Neural cell (in vitro differentiated cells): ENCODE data around the gene WIPF3. TPM values are rescaled to one million over a fixed set of nuclear protein-coding genes. Genes with fewer than 3 reads are reported as not detected.
"Not testable (repeated sequence)": the region's sequence is repeated elsewhere in the genome, so short reads cannot be mapped to it uniquely, and the experiment has no call there.

Experiments
- H2AFZ ChIP-seq: fragments of 200-600, 300-800 bp; sonication (generic), shearing (Covaris generic); 2 replicates; pipeline ENCODE4 v1.6.0; 2014; ENCODE audit warnings: low read depth, mild to moderate bottlenecking, antibody characterized with exemption, low read length, moderate library complexity
- H3F3A ChIP-seq: fragments of 200-600 bp; shearing (Covaris generic); 2 replicates; pipeline ENCODE4 v1.6.1; 2016; ENCODE audit warnings: mild to moderate bottlenecking, moderate library complexity, mixed read lengths, antibody characterized with exemption, low read length; ENCODE audit not compliant: insufficient read depth, poor library complexity, severe bottlenecking
- H3K27ac ChIP-seq: fragments of 200-600, 300-800 bp; sonication (generic), shearing (Covaris generic); 2 replicates; pipeline ENCODE4 v1.5.1; 2014; ENCODE audit warnings: mild to moderate bottlenecking, low read length, moderate library complexity
- H3K27me3 ChIP-seq: fragments of 300-800, 200-600 bp; sonication (generic), shearing (Covaris generic); 2 replicates; pipeline ENCODE4 v1.6.0; 2014; ENCODE audit warnings: mild to moderate bottlenecking, low read depth, low read length, moderate library complexity; ENCODE audit not compliant: insufficient read depth
- H3K36me3 ChIP-seq: fragments of 300-800, 200-600 bp; sonication (generic), shearing (Covaris generic); 2 replicates; pipeline ENCODE4 v1.5.1; 2014; ENCODE audit warnings: mild to moderate bottlenecking, antibody characterized with exemption, low read length, moderate library complexity; ENCODE audit not compliant: insufficient read depth
- H3K4me2 ChIP-seq: fragments of 300-800, 200-600 bp; sonication (generic), shearing (Covaris generic); 2 replicates; pipeline ENCODE4 v1.6.0; 2014; ENCODE audit warnings: mild to moderate bottlenecking, low read length
- H3K4me3 ChIP-seq: fragments of 300-800, 200-600 bp; sonication (generic), shearing (Covaris generic); 2 replicates; pipeline ENCODE4 v1.5.1; 2014; ENCODE audit warnings: mild to moderate bottlenecking, low read length, moderate library complexity
- H3K79me2 ChIP-seq: fragments of 200-600 bp; shearing (Covaris generic); replicated peaks from 2 replicates; pipeline ENCODE4 v1.6.0; 2014; ENCODE audit warnings: mild to moderate bottlenecking, low read length, moderate library complexity; ENCODE audit not compliant: insufficient read depth
- H3K9ac ChIP-seq: fragments of 300-800, 200-600 bp; sonication (generic), shearing (Covaris generic); 2 replicates; pipeline ENCODE4 v1.6.1; 2016; ENCODE audit warnings: mild to moderate bottlenecking, low read length, mixed read lengths
- H3K9me2 ChIP-seq: fragments of 200-600 bp; shearing (Covaris generic); 2 replicates; pipeline ENCODE4 v1.6.1; 2016; ENCODE audit warnings: mild to moderate bottlenecking, low read length, mixed read lengths; ENCODE audit not compliant: insufficient read depth
- H3K9me3 ChIP-seq: fragments of 200-600, 300-800 bp; sonication (generic), shearing (Covaris generic); 2 replicates; pipeline ENCODE4 v1.6.1; 2016; ENCODE audit warnings: mild to moderate bottlenecking, mixed run types, low read length, moderate library complexity, mixed read lengths
- H4K20me1 ChIP-seq: fragments of 200-600 bp; shearing (Covaris generic); 2 replicates; pipeline ENCODE4 v1.6.1; 2016; ENCODE audit warnings: mild to moderate bottlenecking, mixed run types; ENCODE audit not compliant: insufficient read depth
- EP300 ChIP-seq: fragments of 450-650 bp; conservative IDR thresholded peaks from 2 replicates; pipeline ENCODE4 v1.6.1; 2014; ENCODE audit warnings: antibody characterized with exemption, mild to moderate bottlenecking, moderate library complexity; ENCODE audit not compliant: poor library complexity, severe bottlenecking
- EZH2 ChIP-seq: fragments of 200-600, 300-800 bp; shearing (Covaris generic), sonication (generic); IDR thresholded peaks from 2 replicates; pipeline ENCODE4 v1.6.1; 2014; ENCODE audit warnings: antibody characterized with exemption, low read length, borderline replicate concordance, mild to moderate bottlenecking; ENCODE audit not compliant: insufficient read depth, poor library complexity, severe bottlenecking
- MXI1 ChIP-seq: fragments of 450-650 bp; conservative IDR thresholded peaks from 2 replicates; pipeline ENCODE4 v1.6.1; 2014; ENCODE audit warnings: antibody characterized with exemption, mild to moderate bottlenecking; ENCODE audit not compliant: poor library complexity, severe bottlenecking
- POLR2AphosphoS5 ChIP-seq: IDR thresholded peaks from 2 replicates; pipeline ENCODE4 v1.6.1; 2012
- RAD21 ChIP-seq: fragments of 450-650 bp; conservative IDR thresholded peaks from 2 replicates; pipeline ENCODE4 v1.6.1; 2014; ENCODE audit warnings: antibody characterized with exemption, mild to moderate bottlenecking, moderate library complexity
- SMC3 ChIP-seq: fragments of 450-650 bp; conservative IDR thresholded peaks from 2 replicates; pipeline ENCODE4 v1.6.1; 2014; ENCODE audit warnings: antibody characterized with exemption, mild to moderate bottlenecking, moderate library complexity; ENCODE audit not compliant: poor library complexity
- TAF1 ChIP-seq: IDR thresholded peaks from 2 replicates; pipeline ENCODE4 v1.6.1; 2012; ENCODE audit warnings: low read depth
- polyA plus RNA-seq: library from polyadenylated mRNA; depleted of rRNA; stranded (reverse); fragments of >200 nt; gene quantifications from 2 replicates; pipeline ENCODE4 v1.2.3, GENCODE V29; 2014
- TF ChIP-seq, protein P1 (sequence below): fragments of 450-650 bp; IDR thresholded peaks from 2 replicates; pipeline ENCODE4 v1.5.1; 2014; ENCODE audit warnings: antibody characterized with exemption, mild to moderate bottlenecking, moderate library complexity; ENCODE audit not compliant: poor library complexity, severe bottlenecking
- TF ChIP-seq, protein P2 (sequence below): IDR thresholded peaks from 2 replicates; pipeline ENCODE4 v1.6.1; 2012; ENCODE audit warnings: borderline replicate concordance

The WIPF3 gene
- polyA plus RNA-seq, 1 donor from 2014 or later, result 3.8 TPM

DNA sequence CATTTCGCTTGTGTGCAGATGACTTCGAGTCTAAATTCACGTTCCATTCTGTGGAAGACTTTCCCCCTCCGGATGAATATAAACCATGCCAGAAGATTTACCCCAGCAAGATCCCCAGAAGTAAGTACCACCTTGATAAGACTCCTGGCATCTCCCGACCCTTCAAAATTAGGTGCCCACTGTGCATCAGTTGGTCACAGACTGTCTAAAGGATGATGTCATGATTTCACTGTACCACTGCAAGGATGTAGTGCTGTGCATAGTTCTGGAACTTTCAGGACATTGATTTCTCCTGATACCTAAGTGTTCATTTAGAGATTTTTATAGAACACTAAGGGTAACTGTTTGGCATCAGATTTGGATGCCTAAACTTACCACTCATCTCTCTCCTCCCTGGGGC lies 83.0 kb downstream of the WIPF3 start:
- TF ChIP-seq POLR2AphosphoS5 (no peak), EZH2 (no peak), EP300 (no peak), MXI1 (no peak), SMC3 (no peak), RAD21 (no peak), TAF1 (no peak)
- TF ChIP-seq, protein P1, sequence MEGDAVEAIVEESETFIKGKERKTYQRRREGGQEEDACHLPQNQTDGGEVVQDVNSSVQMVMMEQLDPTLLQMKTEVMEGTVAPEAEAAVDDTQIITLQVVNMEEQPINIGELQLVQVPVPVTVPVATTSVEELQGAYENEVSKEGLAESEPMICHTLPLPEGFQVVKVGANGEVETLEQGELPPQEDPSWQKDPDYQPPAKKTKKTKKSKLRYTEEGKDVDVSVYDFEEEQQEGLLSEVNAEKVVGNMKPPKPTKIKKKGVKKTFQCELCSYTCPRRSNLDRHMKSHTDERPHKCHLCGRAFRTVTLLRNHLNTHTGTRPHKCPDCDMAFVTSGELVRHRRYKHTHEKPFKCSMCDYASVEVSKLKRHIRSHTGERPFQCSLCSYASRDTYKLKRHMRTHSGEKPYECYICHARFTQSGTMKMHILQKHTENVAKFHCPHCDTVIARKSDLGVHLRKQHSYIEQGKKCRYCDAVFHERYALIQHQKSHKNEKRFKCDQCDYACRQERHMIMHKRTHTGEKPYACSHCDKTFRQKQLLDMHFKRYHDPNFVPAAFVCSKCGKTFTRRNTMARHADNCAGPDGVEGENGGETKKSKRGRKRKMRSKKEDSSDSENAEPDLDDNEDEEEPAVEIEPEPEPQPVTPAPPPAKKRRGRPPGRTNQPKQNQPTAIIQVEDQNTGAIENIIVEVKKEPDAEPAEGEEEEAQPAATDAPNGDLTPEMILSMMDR, result no peak
- TF ChIP-seq, protein P2, sequence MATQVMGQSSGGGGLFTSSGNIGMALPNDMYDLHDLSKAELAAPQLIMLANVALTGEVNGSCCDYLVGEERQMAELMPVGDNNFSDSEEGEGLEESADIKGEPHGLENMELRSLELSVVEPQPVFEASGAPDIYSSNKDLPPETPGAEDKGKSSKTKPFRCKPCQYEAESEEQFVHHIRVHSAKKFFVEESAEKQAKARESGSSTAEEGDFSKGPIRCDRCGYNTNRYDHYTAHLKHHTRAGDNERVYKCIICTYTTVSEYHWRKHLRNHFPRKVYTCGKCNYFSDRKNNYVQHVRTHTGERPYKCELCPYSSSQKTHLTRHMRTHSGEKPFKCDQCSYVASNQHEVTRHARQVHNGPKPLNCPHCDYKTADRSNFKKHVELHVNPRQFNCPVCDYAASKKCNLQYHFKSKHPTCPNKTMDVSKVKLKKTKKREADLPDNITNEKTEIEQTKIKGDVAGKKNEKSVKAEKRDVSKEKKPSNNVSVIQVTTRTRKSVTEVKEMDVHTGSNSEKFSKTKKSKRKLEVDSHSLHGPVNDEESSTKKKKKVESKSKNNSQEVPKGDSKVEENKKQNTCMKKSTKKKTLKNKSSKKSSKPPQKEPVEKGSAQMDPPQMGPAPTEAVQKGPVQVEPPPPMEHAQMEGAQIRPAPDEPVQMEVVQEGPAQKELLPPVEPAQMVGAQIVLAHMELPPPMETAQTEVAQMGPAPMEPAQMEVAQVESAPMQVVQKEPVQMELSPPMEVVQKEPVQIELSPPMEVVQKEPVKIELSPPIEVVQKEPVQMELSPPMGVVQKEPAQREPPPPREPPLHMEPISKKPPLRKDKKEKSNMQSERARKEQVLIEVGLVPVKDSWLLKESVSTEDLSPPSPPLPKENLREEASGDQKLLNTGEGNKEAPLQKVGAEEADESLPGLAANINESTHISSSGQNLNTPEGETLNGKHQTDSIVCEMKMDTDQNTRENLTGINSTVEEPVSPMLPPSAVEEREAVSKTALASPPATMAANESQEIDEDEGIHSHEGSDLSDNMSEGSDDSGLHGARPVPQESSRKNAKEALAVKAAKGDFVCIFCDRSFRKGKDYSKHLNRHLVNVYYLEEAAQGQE, result no peak
- no peaks in the 10 kb centered on the region for H4K20me1 ChIP-seq
- no peak overlapping the region for H2AFZ ChIP-seq
- no peak overlapping the region for H3K4me2 ChIP-seq
- H3K9ac ChIP-seq, result no peak overlapping the region
- H3K9me3 ChIP-seq, result no peaks in the 10 kb centered on the region
- no peak overlapping the region for H3K4me3 ChIP-seq
- H3K27me3 ChIP-seq, result no peaks in the 10 kb centered on the region
- no peaks in the 10 kb centered on the region for H3K79me2 ChIP-seq
- H3K27ac ChIP-seq, result no peak overlapping the region
- H3K9me2 ChIP-seq, result no peaks in the 10 kb centered on the region
- H3F3A ChIP-seq, result no peaks in the 10 kb centered on the region
- no peaks in the 10 kb centered on the region for H3K36me3 ChIP-seq

DNA sequence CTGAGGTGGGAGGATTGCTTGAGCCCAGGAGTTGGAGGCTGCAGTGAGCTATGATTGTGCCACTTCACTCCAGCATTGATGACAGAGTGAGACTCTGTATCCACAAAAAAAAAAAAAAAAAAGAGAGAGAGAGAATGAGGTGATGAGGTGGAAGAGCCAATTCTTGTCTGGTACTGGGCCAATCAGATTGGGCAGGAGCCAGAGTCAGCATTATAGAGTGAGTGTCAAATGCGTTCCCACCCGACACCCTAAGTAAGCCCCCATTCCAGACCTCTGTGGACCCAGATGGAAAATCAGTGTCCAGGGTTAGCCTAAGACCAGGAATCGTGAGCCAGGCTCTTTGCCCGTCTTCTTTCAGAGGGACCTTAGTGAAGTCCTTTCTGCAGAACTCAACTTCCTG lies 83.9 kb downstream of the WIPF3 start:
- no peaks in the 10 kb centered on the region for H3K9me3 ChIP-seq
- TF ChIP-seq MXI1 (no peak), SMC3 (no peak), RAD21 (no peak), EP300 (no peak), POLR2AphosphoS5 (no peak), EZH2 (no peak), TAF1 (no peak)
- TF ChIP-seq, protein P2, result no peak
- TF ChIP-seq, protein P1, result no peak
- H2AFZ ChIP-seq, result no peak overlapping the region
- H4K20me1 ChIP-seq, result no peaks in the 10 kb centered on the region
- no peaks in the 10 kb centered on the region for H3K36me3 ChIP-seq
- H3K27ac ChIP-seq, result no peak overlapping the region
- H3K4me3 ChIP-seq, result no peak overlapping the region
- no peaks in the 10 kb centered on the region for H3K27me3 ChIP-seq
- H3K4me2 ChIP-seq, result no peak overlapping the region
- no peaks in the 10 kb centered on the region for H3K79me2 ChIP-seq
- no peak overlapping the region for H3K9ac ChIP-seq
- H3F3A ChIP-seq, result no peaks in the 10 kb centered on the region
- H3K9me2 ChIP-seq, result no peaks in the 10 kb centered on the region

DNA sequence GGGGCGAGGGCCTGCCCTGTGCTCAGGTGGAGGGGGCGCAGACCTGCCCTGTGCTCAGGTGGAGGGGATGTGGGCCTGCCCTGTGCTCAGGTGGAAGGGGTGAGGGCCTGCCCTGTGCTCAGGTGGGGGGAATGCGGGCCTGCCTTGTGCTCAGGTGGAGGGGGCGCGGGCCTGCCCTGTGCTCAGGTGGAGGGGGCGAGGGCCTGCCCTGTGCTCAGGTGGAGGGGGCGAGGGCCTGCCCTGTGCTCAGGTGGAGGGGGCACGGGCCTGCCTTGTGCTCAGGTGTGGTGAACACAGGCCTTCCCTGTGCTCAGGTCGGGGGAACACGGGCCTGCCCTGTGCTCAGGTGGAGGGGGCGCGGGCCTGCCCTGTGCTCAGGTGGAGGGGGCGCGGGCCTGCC lies 84.5 kb downstream of the WIPF3 start:
- H3K9me2 ChIP-seq, H4K20me1 ChIP-seq, H3K4me2 ChIP-seq, H3F3A ChIP-seq, H3K36me3 ChIP-seq, H3K27me3 ChIP-seq, H2AFZ ChIP-seq, H3K9me3 ChIP-seq, H3K9ac ChIP-seq, H3K79me2 ChIP-seq, H3K4me3 ChIP-seq, H3K27ac ChIP-seq: not testable (repeated sequence)
